Transverse colon (tissue), 4 donors: ENCODE measurements around the gene ASB1.

Source experiments
- POLR2A ChIP-seq: fragments of 450-650 bp; IDR thresholded peaks from one replicate; pipeline ENCODE4 v1.6.1; 2016; ENCODE audit warnings: antibody characterized with exemption, mild to moderate bottlenecking, moderate library complexity
- POLR2AphosphoS5 ChIP-seq, 3 donors: sonication (generic); formaldehyde crosslinking; IDR thresholded peaks; one replicate each; pipeline ENCODE4 v1.6.1; 2016; ENCODE audit warnings: antibody characterized with exemption in 3 of 3
- TF ChIP-seq, protein P1 (sequence below), 5 experiments: fragments of 200-600 bp in 3 of 5; fragments of 450-650 bp in 2 of 5; sonication (generic) in 3 of 5; IDR thresholded peaks; 1 replicate in 2 of 5; 2 replicates in 3 of 5; pipeline ENCODE4 v1.5.1; 2016 to 2017; ENCODE audit warnings: antibody characterized with exemption in 5 of 5, inconsistent platforms in 3 of 5, mild to moderate bottlenecking in 2 of 5, moderate library complexity in 1 of 5

DNA sequence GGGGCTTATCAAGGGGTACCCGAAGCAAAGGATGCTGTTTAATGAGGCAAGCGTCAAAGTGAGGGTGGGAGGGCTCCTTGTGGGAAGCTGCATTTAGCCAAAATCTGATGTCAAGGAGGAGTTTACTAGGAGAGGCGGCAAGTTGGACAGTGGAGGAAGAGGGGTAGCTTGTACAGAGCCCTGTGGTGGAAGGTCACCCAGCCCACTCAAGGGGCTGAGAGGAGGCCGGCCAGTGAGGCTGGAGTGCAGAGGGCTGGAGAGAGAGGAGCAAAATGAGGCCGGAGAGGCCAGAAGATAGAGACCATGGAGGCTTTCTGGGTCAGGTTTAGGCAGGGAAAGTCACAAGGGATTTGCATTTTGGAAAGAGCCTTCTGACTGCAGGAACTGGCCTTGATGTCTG lies 49.5 kb downstream of the ASB1 start:
- no peak for TF ChIP-seq POLR2AphosphoS5 (IDR thresholded peaks at IDR 0.05)
- TF ChIP-seq, protein P1, sequence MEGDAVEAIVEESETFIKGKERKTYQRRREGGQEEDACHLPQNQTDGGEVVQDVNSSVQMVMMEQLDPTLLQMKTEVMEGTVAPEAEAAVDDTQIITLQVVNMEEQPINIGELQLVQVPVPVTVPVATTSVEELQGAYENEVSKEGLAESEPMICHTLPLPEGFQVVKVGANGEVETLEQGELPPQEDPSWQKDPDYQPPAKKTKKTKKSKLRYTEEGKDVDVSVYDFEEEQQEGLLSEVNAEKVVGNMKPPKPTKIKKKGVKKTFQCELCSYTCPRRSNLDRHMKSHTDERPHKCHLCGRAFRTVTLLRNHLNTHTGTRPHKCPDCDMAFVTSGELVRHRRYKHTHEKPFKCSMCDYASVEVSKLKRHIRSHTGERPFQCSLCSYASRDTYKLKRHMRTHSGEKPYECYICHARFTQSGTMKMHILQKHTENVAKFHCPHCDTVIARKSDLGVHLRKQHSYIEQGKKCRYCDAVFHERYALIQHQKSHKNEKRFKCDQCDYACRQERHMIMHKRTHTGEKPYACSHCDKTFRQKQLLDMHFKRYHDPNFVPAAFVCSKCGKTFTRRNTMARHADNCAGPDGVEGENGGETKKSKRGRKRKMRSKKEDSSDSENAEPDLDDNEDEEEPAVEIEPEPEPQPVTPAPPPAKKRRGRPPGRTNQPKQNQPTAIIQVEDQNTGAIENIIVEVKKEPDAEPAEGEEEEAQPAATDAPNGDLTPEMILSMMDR (IDR thresholded peaks at IDR 0.05): no peak
- no peak for TF ChIP-seq POLR2A
